HEK293 (cell line): ENCODE data around the gene FUT1.

Source experiments
- FEZF1 ChIP-seq: fragments of 450-650 bp; formaldehyde crosslinking; IDR thresholded peaks from 2 replicates; pipeline ENCODE4 v1.5.1; 2016; ENCODE audit warnings: missing biosample characterization, missing genetic modification characterization
- YY1 ChIP-seq: fragments of 450-650 bp; formaldehyde crosslinking; IDR thresholded peaks from 2 replicates; pipeline ENCODE4 v1.5.1; 2018; ENCODE audit warnings: missing biosample characterization, missing genetic modification characterization
- ZFHX2 ChIP-seq: fragments of 450-650 bp; formaldehyde crosslinking; conservative IDR thresholded peaks from 2 replicates; pipeline ENCODE4 v1.5.1; 2016; ENCODE audit warnings: missing biosample characterization, missing genetic modification characterization
- ZNF112 ChIP-seq: fragments of 450-650 bp; formaldehyde crosslinking; IDR thresholded peaks from 2 replicates; pipeline ENCODE4 v1.5.0; 2017; ENCODE audit warnings: missing biosample characterization, missing genetic modification characterization
- ZNF138 ChIP-seq: fragments of 450-650 bp; formaldehyde crosslinking; IDR thresholded peaks from 2 replicates; pipeline ENCODE4 v1.5.1; 2016; ENCODE audit warnings: missing biosample characterization, missing genetic modification characterization, borderline replicate concordance
- ZNF350 ChIP-seq: fragments of 450-650 bp; formaldehyde crosslinking; IDR thresholded peaks from 2 replicates; pipeline ENCODE4 v1.5.0; 2017; ENCODE audit warnings: missing biosample characterization, mild to moderate bottlenecking, missing genetic modification characterization
- ZNF560 ChIP-seq: fragments of 450-650 bp; formaldehyde crosslinking; IDR thresholded peaks from 2 replicates; pipeline ENCODE4 v1.5.1; 2017; ENCODE audit warnings: missing biosample characterization, missing genetic modification characterization, borderline replicate concordance
- ZNF660 ChIP-seq: fragments of 450-650 bp; IDR thresholded peaks from 2 replicates; pipeline ENCODE4 v1.5.1; 2018; ENCODE audit warnings: missing biosample characterization, mild to moderate bottlenecking, missing genetic modification characterization
- ZNF776 ChIP-seq: fragments of 450-650 bp; formaldehyde crosslinking; IDR thresholded peaks from 2 replicates; pipeline ENCODE4 v1.5.0; 2017; ENCODE audit warnings: missing biosample characterization, missing genetic modification characterization, borderline replicate concordance
- ZNF777 ChIP-seq: fragments of 450-650 bp; formaldehyde crosslinking; IDR thresholded peaks from 2 replicates; pipeline ENCODE4 v1.5.1; 2017; ENCODE audit warnings: missing biosample characterization, missing genetic modification characterization, borderline replicate concordance
- TF ChIP-seq, protein P1 (sequence below): fragments of 450-650 bp; formaldehyde crosslinking; IDR thresholded peaks from 2 replicates; pipeline ENCODE4 v1.5.1; 2016; ENCODE audit warnings: missing biosample characterization, missing genetic modification characterization, low read depth
- TF ChIP-seq, protein P2 (sequence below): fragments of 450-650 bp; formaldehyde crosslinking; IDR thresholded peaks from 2 replicates; pipeline ENCODE4 v1.5.1; 2016; ENCODE audit warnings: missing biosample characterization, missing genetic modification characterization
- TF ChIP-seq, protein P3 (sequence below): fragments of 450-650 bp; formaldehyde crosslinking; IDR thresholded peaks from 2 replicates; pipeline ENCODE4 v1.5.1; 2017; ENCODE audit warnings: missing biosample characterization, missing genetic modification characterization
- TF ChIP-seq, protein P4 (sequence below): fragments of 450-650 bp; formaldehyde crosslinking; IDR thresholded peaks from 2 replicates; pipeline ENCODE4 v1.5.1; 2016; ENCODE audit warnings: missing biosample characterization, missing genetic modification characterization

DNA sequence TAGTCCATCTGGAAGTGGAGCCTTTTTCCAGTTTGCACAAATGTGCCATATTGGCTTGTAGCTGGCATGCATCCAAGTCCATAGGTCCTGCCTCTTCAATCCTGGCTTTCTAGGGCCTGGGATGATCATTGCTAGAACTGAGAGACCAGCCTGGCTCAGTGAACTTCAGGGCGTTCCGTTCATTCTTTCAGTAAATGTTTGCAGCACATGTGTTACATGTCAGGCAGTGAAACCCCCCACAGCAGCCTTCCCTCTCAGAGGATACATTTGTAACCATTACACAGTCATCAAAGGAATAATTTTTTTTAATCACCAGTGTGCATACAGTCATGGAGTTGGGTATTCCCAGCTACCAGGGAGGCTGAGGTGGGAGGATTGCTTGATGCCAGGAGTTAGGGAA is 47.0 kb downstream of the FUT1 start:
- no peak for TF ChIP-seq ZNF660 (tag by site-specific recombination)
- TF ChIP-seq, protein P1, sequence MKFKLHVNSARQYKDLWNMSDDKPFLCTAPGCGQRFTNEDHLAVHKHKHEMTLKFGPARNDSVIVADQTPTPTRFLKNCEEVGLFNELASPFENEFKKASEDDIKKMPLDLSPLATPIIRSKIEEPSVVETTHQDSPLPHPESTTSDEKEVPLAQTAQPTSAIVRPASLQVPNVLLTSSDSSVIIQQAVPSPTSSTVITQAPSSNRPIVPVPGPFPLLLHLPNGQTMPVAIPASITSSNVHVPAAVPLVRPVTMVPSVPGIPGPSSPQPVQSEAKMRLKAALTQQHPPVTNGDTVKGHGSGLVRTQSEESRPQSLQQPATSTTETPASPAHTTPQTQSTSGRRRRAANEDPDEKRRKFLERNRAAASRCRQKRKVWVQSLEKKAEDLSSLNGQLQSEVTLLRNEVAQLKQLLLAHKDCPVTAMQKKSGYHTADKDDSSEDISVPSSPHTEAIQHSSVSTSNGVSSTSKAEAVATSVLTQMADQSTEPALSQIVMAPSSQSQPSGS (tag by site-specific recombination) = no peak
- no peak for TF ChIP-seq ZNF776 (tag by site-specific recombination)
- TF ChIP-seq ZNF350 (tag by site-specific recombination) = no peak
- no peak for TF ChIP-seq ZNF138 (tag by site-specific recombination)
- TF ChIP-seq ZNF560 (tag by site-specific recombination) = no peak
- TF ChIP-seq, protein P2, sequence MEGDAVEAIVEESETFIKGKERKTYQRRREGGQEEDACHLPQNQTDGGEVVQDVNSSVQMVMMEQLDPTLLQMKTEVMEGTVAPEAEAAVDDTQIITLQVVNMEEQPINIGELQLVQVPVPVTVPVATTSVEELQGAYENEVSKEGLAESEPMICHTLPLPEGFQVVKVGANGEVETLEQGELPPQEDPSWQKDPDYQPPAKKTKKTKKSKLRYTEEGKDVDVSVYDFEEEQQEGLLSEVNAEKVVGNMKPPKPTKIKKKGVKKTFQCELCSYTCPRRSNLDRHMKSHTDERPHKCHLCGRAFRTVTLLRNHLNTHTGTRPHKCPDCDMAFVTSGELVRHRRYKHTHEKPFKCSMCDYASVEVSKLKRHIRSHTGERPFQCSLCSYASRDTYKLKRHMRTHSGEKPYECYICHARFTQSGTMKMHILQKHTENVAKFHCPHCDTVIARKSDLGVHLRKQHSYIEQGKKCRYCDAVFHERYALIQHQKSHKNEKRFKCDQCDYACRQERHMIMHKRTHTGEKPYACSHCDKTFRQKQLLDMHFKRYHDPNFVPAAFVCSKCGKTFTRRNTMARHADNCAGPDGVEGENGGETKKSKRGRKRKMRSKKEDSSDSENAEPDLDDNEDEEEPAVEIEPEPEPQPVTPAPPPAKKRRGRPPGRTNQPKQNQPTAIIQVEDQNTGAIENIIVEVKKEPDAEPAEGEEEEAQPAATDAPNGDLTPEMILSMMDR = no peak
- no peak for TF ChIP-seq ZNF777 (tag by site-specific recombination)
- no peak for TF ChIP-seq ZFHX2 (tag by site-specific recombination)
- TF ChIP-seq, protein P3, sequence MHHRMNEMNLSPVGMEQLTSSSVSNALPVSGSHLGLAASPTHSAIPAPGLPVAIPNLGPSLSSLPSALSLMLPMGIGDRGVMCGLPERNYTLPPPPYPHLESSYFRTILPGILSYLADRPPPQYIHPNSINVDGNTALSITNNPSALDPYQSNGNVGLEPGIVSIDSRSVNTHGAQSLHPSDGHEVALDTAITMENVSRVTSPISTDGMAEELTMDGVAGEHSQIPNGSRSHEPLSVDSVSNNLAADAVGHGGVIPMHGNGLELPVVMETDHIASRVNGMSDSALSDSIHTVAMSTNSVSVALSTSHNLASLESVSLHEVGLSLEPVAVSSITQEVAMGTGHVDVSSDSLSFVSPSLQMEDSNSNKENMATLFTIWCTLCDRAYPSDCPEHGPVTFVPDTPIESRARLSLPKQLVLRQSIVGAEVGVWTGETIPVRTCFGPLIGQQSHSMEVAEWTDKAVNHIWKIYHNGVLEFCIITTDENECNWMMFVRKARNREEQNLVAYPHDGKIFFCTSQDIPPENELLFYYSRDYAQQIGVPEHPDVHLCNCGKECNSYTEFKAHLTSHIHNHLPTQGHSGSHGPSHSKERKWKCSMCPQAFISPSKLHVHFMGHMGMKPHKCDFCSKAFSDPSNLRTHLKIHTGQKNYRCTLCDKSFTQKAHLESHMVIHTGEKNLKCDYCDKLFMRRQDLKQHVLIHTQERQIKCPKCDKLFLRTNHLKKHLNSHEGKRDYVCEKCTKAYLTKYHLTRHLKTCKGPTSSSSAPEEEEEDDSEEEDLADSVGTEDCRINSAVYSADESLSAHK (tag by site-specific recombination) = no peak
- no peak for TF ChIP-seq YY1 (tag by site-specific recombination)
- TF ChIP-seq, protein P4, sequence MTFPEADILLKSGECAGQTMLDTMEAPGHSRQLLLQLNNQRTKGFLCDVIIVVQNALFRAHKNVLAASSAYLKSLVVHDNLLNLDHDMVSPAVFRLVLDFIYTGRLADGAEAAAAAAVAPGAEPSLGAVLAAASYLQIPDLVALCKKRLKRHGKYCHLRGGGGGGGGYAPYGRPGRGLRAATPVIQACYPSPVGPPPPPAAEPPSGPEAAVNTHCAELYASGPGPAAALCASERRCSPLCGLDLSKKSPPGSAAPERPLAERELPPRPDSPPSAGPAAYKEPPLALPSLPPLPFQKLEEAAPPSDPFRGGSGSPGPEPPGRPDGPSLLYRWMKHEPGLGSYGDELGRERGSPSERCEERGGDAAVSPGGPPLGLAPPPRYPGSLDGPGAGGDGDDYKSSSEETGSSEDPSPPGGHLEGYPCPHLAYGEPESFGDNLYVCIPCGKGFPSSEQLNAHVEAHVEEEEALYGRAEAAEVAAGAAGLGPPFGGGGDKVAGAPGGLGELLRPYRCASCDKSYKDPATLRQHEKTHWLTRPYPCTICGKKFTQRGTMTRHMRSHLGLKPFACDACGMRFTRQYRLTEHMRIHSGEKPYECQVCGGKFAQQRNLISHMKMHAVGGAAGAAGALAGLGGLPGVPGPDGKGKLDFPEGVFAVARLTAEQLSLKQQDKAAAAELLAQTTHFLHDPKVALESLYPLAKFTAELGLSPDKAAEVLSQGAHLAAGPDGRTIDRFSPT (tag by site-specific recombination) = no peak
- TF ChIP-seq FEZF1 (tag by site-specific recombination) = no peak
- TF ChIP-seq ZNF112 = no peak
